AG04450 (cell line): ENCODE results near the gene TCERG1L. TPM values are rescaled to one million over a fixed set of nuclear protein-coding genes. Genes with fewer than 3 reads are reported as not detected.
"Not testable (repeated sequence)": the region's sequence is repeated elsewhere in the genome, so short reads cannot be mapped to it uniquely, and the experiment has no call there.

ENCODE experiments used
- CTCF ChIA-PET: fragments of 300-600, 350-600 bp; formaldehyde crosslinking; extraction: SDS; loops from one replicate; lab custom pipeline; 2022; ENCODE audit warnings: antibody characterized with exemption, inconsistent platforms; lab: Charles Lee
- POLR2A ChIA-PET: fragments of 350-600 bp; formaldehyde crosslinking; extraction: SDS; loops from one replicate; lab custom pipeline; 2021; ENCODE audit warnings: antibody characterized with exemption, inconsistent platforms; lab: Yijun Ruan, JAX
- DNase-seq: peaks from one replicate; pipeline ENCODE4 v3.0.0-alpha.2; 2011; ENCODE audit warnings: low read depth, low spot score
- H3K27ac ChIP-seq: one replicate; pipeline ENCODE4 v1.5.1; 2012; ENCODE audit warnings: low read depth, low read length, control low read depth
- H3K27me3 ChIP-seq: one replicate; pipeline ENCODE4 v1.6.0; 2012; ENCODE audit warnings: low read length; ENCODE audit not compliant: control insufficient read depth, insufficient read depth
- H3K4me3 ChIP-seq: 2 replicates; pipeline ENCODE4 v1.5.1; 2011; ENCODE audit warnings: mild to moderate bottlenecking, low read depth, low read length, control low read depth
- H3K9me3 ChIP-seq: 2 replicates; pipeline ENCODE4 v1.5.1; 2012; ENCODE audit warnings: low read length; ENCODE audit not compliant: control insufficient read depth, insufficient read depth
- CTCF ChIP-seq: IDR thresholded peaks from 2 replicates; pipeline ENCODE4 v1.5.1; 2011; ENCODE audit warnings: low read depth, low read length, control low read depth, inconsistent platforms
- polyA plus RNA-seq: library from polyadenylated mRNA; depleted of rRNA; stranded (reverse); fragments of >200 nt; gene quantifications from 2 replicates; pipeline ENCODE4 v1.2.3, GENCODE V29; 2011

The TCERG1L gene
- polyA plus RNA-seq, 1 experiment = not detected

- peaks cover 51% of the 10 kb centered on the region for H3K9me3 ChIP-seq
- no peak overlapping the region for H3K4me3 ChIP-seq
- no peak for DNase-seq
- ChIA-PET POLR2A (no interaction called here), CTCF (no interaction called here)
- TF ChIP-seq CTCF = no peak
- no peaks in the 10 kb centered on the region for H3K27me3 ChIP-seq
- no peak overlapping the region for H3K27ac ChIP-seq
Observed at GRCh38 chr10:131102147-131102546, 209.4 kb downstream of the TCERG1L start.

GRCh38 chr10:131100418-131101410 is 210.8 kb downstream of the TCERG1L start:
- DNase-seq, H3K4me3 ChIP-seq, CTCF ChIA-PET, H3K27ac ChIP-seq, H3K27me3 ChIP-seq, POLR2A ChIA-PET: not testable (repeated sequence)
- H3K9me3 ChIP-seq = peaks cover 54% of the 10 kb centered on the region

- no peak for TF ChIP-seq CTCF
- no peak for DNase-seq
- CTCF ChIA-PET = no interaction called here
- Histone ChIP-seq H3K9me3 (peaks cover 52% of the 10 kb centered on the region), H3K27me3 (no peaks in the 10 kb centered on the region), H3K4me3 (no peak overlapping the region), H3K27ac (no peak overlapping the region)
- POLR2A ChIA-PET = no interaction called here
Observed at GRCh38 chr10:131099028-131099726, 212.3 kb downstream of the TCERG1L start.

GRCh38 chr10:131098416-131098952 is 213.0 kb downstream of the TCERG1L start:
- no peak for TF ChIP-seq CTCF
- H3K27ac ChIP-seq = no peak overlapping the region
- DNase-seq = no peak
- no peak overlapping the region for H3K4me3 ChIP-seq
- no peaks in the 10 kb centered on the region for H3K27me3 ChIP-seq
- CTCF ChIA-PET = no interaction called here
- POLR2A ChIA-PET = no interaction called here
- peaks cover 59% of the 10 kb centered on the region for H3K9me3 ChIP-seq

- DNase-seq = no peak
Observed at GRCh38 chr10:131096031-131096430, 215.5 kb downstream of the TCERG1L start.

More at GRCh38 chr10:131096031-131096430, 215.5 kb downstream of the TCERG1L start:
- Histone ChIP-seq H3K27ac (no peak overlapping the region), H3K27me3 (no peaks in the 10 kb centered on the region), H3K4me3 (no peak overlapping the region), H3K9me3 (peaks cover 63% of the 10 kb centered on the region)
- POLR2A ChIA-PET = no interaction called here
- TF ChIP-seq CTCF = no peak
- CTCF ChIA-PET = no interaction called here
